Suprapubic skin (tissue), 3 donors: ENCODE measurements around the gene TULP4.
"Not testable (repeated sequence)": the region's sequence is repeated elsewhere in the genome, so short reads cannot be mapped to it uniquely, and the experiment has no call there.

ENCODE experiments used
- CTCF ChIP-seq, 2 donors: fragments of 200-600 bp in 1 of 2; fragments of 450-650 bp in 1 of 2; sonication (generic) in 1 of 2; IDR thresholded peaks; one replicate each; pipeline ENCODE4 v1.5.1; 2016 to 2019; ENCODE audit warnings: antibody characterized with exemption in 2 of 2, mild to moderate bottlenecking in 1 of 2, moderate library complexity in 1 of 2
- POLR2A ChIP-seq, 2 donors: fragments of 450-650 bp; IDR thresholded peaks; one replicate each; pipeline ENCODE4 v1.6.1; 2017; ENCODE audit warnings: antibody characterized with exemption in 2 of 2, mild to moderate bottlenecking in 2 of 2, moderate library complexity in 2 of 2

- not testable (repeated sequence) for TF ChIP-seq POLR2A, CTCF (IDR thresholded peaks at IDR 0.05)
These were observed 79.7 kb downstream of the TULP4 start for GRCh38 chr6:158391977-158392376.
